EH (cell line): ENCODE results near the gene PCNA.
A peak's percentile ranks its signal among the peaks of the same experiment; 100 is the strongest.
"Not testable (repeated sequence)": the region's sequence is repeated elsewhere in the genome, so short reads cannot be mapped to it uniquely, and the experiment has no call there.

Experiments used
- DNase-seq: peaks from one replicate; pipeline ENCODE4 v3.0.0-alpha.2; 2015; ENCODE audit warnings: low read depth

PCNA gene

DNA sequence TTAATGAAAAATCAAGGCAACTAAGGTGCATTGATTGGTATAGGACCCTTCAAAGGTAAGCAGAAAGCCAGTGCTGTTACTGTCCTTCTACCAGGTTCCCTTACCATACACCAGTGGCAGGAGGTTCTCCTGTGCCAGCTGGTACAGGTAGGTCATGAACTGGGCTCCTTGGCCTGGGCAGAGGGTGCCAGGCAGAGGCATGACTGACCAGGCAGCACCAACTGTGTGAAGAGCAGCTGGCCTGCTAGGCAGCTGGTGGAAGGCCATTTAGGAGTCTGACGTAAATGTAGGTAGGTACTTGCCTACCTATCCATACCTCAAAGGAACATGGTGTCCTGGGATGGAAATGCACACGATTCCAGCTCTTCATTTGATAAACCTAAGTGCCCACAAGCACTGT is 23.3 kb downstream of the PCNA start:
- no peak for DNase-seq

DNA sequence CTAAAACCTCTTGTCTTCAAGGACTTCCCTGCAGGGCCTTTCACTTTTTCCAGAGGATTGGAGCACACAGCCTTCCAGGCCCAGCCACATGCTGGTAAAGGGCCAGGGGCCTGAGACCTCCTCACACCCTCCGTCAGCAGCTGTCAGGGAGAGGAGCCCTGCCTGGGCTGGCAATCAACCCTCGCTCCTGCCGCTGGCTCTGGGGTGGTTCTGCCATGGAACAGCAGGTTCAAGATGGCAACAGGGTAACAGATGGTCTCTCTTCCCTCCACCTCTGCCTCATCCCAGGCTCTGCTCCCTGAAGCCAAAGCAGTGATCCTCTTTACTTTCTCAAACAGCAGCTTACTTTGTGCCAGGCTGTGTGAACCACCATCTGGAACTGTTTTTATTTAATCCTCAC is 23.8 kb downstream of the PCNA start:
- no peak for DNase-seq

DNA sequence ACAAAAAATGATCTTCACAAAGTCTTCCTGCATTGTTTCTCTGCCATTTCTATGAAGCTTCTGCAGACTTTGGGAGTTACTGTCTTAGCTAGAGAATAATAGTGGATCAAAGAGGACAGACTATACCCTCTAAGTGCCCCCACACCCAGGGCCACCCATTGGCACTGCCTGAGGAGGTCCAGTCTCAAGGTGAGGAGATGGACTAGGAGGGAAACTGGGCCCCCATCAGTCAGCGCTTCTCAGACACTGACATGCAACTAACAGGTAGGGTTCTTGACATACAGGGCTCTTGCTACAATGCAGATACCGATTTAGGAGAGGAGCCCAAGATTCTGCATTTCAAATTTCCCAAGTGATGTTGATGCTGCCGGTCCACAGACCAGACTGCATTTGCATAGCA is 24.3 kb downstream of the PCNA start:
- DNase-seq: no peak

DNA sequence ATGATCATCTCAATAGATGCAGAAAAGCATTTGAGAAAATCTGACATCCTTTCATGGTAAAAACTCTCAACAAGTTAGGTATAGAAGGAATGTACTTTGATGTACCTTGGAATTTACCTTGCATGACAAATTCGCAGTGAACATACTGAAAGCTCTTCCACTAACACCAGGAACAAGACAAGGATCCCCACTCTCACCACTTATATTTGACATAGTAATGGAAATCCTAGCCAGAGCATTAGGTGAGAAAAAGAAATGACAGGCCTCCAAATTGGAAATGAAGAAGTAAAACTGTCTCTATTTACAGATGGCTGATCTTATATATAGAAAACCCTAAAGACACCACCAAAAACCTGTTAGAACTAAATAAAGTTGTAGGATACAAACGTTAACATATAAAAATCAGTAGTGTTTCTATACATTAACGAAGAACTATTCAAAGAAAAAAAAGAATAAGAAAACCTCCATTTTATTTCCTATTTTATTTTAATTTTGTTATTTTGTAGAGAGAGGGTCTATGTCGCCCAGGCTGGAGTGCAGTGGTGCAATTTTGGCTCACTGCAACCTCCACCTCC is 26.9 kb downstream of the PCNA start:
- DNase-seq: no peak

DNA sequence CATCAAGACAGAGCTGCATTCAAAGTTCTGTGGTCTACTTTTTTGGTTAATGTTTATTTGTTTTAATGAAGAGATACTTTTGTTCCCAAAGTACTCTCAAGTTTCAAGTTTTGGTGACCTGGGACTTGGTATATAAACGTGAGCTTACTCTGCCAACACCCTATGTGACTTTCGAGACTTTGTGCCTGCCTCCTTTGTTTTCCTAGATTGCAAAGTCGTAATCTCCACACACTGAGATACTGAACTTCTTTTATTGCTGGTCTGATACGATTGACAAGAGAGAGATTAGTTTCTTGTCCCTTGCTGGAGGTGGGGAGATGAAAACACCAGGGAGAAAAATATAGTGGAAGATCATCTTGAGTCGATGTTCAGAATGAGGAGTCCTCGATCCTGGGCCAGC is 27.9 kb downstream of the PCNA start:
- no peak for DNase-seq

DNA sequence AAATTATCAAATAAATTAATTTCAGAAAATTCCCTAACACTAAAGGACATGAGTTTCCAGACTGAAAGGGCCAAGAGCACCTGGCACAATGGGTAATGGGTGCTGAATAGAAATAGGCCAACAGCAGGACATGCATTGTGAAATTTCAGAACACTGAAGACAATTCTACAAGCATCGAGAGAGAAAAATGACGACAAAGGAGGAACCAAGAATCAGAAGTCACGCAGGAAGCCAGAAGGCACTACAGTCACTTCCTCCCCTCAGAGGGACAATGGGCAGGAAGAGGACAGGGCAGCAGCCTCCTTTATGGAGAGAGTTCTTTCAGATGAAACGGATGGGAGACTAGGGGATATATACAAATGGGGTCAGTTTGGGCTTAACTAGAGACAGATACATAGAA is 29.6 kb downstream of the PCNA start:
- no peak for DNase-seq

DNA sequence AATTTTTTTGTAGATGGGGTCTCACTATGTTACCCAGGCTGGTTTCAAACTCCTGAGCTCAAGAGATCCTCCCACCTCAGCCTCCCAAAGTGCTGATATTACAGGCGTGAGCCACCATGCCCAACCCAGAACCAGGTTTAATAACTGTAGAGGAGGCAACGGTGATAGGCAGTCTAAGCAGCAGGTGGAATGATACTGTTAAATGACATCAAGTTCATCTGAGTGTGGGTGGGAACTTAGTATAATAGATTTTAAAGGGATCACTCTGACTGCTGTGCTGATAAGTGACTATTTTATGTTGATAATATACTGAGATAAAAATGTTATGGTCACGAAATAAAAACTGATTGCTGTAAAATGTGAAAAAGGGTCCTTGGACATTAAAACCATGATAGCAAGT is 31.1 kb downstream of the PCNA start:
- DNase-seq: no peak

DNA sequence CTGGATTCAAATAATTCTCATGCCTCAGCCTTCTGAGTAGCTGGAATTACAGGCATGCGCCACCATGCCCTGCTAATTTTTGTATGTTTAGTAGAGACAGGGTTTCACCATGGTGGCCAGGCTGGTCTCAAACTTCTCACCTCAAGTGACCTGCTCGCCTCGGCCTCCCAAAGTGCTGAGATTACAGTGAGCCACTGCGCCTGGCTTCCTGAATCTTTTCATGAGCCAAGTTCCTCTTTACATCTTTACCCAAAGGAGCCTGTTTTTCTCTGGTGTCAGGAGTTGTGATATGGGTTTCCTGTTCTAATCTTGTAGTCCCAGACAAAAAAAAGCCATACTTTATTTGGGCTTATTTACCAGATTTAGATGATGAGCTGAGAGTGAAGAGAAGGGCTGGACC is 34.4 kb downstream of the PCNA start:
- no peak for DNase-seq

DNA sequence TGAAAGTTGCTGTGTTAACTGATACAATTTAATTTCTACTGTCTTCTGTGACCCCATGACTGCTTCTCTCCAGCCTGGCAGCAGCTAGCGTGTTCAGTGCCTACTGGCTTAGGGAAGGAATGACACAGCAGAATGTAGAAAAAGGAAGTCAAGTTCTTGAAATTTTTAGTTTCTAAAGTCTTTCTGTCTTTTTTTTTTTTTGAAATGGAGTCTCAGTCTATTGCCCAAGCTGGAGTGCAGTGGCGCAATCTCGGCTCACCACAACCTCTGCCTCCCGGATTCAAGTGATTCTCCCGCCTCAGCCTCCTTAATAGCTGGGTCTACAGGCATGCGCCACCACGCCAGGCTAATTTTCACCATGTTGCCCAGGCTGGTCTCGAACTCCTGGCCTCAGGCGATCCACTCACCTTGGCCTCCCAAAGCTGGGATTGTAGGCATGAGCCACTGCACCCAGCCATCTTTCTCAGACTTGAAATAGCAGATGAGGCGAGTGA is 39.3 kb downstream of the PCNA start:
- peak; percentile 66 for DNase-seq

DNA sequence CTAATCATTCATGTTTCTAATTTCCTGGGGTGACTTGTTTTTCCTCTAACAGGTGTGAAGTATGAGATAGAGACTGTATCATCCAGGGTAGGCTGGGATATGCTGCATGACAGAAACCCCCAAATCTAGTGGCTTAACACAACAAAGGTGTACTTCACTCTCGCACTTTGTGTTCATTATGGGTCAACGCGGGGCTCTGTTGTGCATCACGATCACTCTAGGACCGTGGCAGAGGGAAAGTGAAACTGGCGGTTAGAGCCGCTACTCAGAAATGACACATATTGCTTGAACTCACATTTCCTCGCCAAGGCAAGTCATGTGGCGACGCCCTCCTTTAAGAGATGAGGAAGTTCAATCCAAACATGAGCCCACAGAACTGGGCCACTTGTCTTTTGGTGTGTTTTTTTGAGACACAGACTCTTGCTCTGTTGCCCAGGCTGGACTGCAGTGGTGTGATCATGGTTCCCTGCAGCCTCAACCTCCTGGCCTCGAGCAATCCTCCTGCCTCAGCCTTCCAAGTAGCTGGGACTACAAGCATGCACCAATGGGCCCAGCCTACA is 41.3 kb downstream of the PCNA start:
- DNase-seq: peak; percentile 41

DNA sequence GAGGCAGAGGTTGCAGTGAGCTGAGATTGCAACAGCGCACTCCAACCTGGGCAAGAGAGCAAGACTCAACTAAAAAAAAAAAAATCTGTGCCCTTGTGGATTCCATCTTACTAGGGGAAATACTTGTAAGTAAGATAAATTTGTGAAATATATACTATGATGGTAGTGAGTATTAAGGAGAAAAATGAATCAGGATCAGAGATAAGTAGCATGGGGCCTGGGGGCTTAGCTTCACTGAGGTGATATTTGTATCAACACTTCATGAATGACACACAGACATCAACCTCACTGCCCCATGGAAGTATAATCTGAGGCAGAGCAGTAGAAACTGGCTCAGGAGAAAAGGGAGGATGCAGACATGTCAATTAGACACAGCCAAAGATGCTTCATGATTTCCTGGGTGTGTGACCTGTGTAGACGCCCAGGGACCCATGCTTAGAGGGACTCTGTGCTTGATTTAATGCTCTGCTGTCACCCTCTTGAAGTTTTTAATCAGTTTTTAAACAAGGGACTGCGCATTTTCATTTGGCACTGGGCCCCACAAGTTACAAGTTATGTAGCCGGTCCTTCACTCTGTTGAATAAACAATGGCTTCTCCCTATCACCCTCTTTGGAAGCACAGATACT is 41.9 kb downstream of the PCNA start:
- no peak for DNase-seq

DNA sequence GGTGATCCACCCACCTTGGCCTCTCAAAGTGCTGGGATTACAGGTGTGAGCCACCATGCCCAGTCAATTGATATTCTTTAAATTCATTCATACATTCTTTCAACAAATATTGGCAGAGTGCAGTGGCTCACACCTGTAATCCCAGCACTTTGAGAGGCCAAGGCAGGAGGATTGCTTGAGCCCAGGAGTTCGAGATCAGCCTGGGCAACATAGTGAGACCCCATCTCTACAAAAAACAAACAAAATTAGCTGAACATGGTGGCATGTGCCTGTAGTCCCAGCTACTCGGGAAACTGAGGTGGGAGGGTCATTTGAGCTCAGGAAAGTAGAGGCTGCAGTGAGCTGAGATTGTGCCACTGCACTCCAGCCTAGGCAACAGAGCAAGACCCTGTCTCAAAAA is 42.8 kb downstream of the PCNA start:
- DNase-seq: not testable (repeated sequence)

DNA sequence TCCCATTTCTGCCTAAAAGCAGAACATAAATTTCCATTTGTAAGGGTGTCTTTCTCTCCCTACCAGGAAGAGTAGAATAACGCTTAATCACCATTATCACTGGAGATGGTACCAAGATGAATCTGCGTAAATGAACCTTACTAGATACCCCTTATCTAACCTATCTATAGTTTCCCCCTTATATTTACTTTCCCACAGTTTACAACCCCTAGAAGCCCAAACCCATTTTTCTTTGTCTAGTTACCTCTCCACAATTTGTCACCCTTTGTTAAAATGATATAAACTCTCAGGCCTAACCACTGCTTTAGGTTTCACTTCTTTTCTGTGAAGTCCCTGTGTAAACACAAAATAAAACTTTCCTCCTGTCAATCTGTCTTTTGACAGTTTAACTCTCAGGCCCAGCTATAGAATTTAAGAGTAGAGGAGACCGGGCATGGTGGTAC is 45.5 kb downstream of the PCNA start:
- no peak for DNase-seq

DNA sequence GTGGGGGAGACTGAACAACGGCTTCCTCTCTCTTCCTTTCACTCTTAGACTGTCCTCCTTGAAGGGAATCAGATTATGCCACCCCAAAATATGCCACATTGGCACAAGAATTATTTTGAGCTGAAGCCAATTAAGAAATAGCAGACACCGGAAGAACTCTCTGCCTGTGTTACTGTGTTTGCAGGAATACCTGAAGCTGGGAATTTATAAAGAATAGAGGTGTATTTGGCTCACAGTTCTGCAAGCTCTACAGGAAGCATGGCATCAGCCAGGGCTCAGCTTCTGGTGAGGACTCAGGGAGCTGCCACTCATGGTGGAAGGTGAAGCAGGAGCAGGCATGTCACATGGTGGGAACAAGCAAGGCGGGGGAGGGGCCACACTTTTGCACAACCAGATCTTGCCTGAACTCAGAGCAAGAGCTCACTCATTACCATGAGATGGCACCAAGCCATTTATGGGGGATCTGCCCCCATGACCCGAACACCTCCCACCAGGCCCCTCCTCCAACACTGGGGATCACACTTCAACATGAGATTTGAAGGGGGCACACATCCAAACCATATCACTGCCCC is 46.0 kb downstream of the PCNA start:
- DNase-seq: no peak

DNA sequence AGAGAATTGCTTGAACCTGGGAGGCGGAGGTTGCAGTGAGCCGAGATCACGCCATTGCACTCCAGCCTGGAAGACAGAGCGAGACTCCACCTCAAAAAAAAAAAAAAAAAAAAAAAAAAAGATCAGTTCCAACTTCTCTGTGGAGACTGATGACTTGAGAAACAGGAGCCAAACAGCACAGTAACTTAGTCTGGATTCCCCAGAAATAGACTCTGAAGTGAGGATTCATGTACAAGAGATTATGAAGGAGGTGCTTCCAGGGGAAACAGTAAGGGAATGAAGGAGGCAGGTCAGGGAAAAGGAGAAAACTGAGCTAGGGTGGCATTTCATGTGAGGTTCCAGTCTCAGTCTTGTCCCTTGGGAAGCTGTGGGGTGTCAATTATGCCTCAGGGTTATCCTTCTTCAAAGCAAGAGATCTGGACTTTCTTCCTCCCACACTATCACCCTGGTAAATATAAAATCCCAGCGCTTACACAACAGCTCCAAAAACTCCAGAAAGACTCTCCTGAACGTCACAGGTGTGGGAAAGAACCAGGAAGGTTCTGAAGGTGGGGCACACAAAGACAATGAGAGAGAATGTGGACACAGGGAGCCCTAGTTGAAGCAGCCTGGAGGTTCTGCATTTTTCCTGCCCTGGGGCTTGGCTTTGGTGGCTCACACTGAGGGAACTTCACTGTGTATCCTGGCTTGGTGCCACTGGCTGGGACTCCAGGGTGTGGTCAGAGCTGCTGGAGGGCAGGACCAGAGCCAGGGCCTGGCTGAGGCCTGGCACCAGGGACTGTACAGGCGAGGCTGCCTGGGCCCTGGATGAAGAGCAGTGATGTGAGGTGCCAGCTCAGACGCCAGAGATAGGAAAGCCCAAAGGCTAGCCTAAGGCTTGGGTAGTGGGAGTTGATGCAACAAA is 46.8 kb downstream of the PCNA start:
- peak; percentile 89 for DNase-seq

DNA sequence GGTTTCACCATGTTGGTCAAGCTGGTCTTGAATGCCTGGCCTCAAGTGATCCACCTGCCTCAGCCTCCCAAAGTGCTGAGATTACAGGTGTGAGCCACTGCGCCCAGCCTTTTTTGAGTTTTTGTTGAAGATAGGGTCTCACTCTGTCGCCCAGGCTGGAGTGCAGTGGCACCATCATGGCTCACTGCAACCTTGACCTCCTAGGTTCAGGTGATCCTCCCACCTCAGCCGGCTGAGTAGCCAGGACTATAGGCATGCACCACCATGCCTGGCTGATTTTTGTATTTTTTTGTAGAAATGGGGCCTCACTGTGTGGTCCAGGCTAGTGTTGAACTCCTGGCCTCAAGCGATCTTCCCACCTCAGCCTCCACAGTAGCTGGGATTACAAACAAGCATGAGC is 47.8 kb downstream of the PCNA start:
- not testable (repeated sequence) for DNase-seq

DNA sequence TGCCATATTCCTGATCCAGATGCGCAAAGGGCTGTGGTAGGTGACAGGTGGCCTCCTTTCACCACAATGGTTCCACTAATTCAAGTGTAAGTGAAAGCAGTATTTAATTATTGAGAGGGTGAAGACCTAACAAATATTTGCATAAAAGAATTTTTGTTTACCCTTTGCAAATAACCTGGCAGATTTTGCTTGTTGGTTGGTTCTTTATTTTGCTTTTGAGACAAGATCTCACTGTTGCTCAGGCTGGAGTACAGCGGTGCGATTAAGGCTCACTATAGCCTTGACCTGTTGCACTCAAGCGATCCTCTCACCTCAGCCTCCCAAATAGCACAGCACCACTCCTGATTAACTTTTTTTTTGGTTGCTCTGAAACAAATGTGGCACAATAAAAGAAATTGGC is 49.2 kb downstream of the PCNA start:
- no peak for DNase-seq

DNA sequence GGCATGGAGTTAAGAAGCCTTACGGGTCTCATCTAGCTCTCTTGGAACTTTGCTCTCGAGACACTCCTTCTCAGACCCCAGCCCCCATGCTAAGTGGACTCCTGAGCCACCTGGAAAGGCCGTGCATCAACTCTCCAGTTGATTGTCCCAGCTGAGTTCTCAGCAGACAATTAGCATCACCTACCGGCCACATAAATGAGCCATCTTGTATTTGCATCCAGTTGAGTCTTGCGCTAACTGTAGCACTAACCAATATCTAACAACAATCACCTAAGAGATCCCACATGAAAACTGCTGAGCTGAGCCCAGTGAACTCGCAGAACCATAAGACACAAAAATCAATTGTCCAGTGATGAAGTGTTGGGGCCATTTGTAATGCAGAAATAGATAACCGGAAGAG is 49.7 kb downstream of the PCNA start:
- no peak for DNase-seq

DNA sequence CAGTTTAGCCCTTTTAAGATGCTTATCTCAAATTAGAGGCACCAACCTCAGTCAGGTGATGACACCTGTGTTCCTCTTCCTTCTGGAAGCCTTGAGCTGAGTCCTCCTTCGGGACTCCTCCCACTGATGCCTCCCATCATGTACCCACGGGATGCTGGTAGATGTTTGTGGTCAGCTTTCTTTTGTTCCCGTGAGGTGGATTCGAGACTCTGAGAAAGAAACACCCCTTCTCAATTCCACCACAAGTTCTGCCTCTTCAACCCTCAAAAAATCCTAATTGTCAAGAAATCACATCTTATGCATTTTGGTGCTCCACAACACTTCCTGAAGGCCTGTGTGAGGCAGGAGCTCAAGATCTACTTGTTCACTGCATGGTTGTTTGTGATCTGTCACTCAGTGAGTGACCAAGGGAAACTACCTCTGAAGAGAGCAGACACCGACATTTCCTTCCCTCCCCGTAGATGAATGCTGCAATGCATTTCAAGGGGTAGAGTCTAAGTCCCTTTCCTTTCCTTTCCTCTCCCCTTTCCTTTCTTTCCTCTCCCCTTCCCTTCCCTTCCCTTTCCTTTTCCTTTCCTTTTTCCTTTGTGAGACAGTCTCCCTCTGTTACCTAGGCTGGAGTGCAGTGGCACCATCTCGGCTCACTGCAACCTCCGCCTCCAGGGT is 50.5 kb downstream of the PCNA start:
- no peak for DNase-seq

DNA sequence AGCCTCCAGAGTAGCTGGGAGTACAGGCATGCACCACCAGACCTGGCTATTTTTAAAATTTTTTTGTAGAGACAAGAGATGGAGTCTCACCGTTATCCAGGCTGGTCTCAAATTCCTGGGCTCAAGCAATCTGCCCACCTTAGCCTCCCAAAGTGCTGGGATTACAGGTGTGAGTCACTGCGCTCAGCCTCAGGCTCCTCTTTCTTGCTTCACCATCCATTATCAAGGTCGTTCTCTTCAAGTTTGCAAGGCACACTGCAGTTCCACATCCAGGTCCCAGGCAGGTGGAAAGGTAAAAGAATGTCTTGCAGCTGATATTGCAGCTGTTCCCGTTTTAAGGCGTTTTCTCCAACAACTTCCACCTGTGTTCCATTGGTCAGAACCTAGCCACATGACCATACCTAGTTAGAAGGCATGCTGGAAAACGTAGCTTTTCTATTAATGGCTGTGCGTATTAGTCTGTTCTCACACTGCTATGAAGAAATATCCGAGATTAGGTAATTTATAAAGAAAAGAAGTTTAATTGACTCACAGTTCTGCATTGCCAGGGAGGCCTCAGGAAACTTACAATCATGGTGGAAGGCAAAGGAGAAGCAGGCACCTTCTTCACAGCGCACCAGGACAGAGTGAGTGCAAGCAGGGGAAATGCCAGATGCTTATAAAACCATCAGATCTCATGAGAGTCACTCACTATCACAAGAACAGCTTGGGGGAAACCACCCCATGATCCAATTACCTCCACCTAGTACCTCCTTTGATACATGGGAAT is 51.7 kb downstream of the PCNA start:
- no peak for DNase-seq

DNA sequence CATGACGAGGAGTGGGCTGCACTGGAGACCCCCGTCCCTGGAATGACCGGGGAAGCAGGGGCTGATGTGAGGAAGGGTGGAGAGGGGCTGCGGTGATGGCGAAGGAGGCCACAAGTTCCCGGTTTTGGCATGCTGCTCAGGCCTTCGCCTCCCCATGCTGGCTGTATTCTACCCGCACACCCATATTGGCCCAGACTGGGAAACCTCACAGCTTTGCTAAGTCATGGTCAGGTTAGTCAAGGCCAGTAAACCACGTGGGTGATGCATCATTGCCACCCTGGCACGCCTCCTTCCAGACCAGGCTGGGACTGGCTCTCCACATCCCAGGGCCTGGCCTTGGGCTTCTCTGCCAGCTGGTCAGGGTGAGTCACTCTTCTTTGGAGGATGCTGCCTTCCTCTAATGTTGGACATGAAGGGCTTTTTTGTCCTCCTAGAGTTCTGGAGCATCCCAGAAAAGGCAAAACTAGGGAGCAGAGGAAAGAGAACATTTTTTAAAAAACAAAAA is 53.8 kb downstream of the PCNA start:
- DNase-seq: peak; percentile 97
